Measurements from ENCODE around the gene ZMYND8.
"Not testable (repeated sequence)": the region's sequence is repeated elsewhere in the genome, so short reads cannot be mapped to it uniquely, and the experiment has no call there.

The ZMYND8 gene

GRCh38 chr20:47356526-47357295 lies at the start of gene ZMYND8:
ZMYND8 (minus strand) TSS chr20:47356699; CDS start chr20:47356670, 29 bp downstream.
- peak; percentile 91 for DNase-seq (ENCODE audit: low read depth)

- no peak for DNase-seq (ENCODE audit: low read depth)
Observed at GRCh38 chr20:47405775-47406325, 49.4 kb upstream of the ZMYND8 start.

- no peak for DNase-seq (ENCODE audit: low read depth)
Observed at GRCh38 chr20:47400685-47401084, 44.2 kb upstream of the ZMYND8 start.

GRCh38 chr20:47397652-47398301 lies 41.3 kb upstream of the ZMYND8 start:
- DNase-seq (ENCODE audit: low read depth): no peak

GRCh38 chr20:47396762-47397476 lies 40.4 kb upstream of the ZMYND8 start:
- DNase-seq (ENCODE audit: low read depth): no peak

GRCh38 chr20:47393796-47394514 lies 37.5 kb upstream of the ZMYND8 start:
- not testable (repeated sequence) for DNase-seq (ENCODE audit: low read depth)

GRCh38 chr20:47392721-47393073 lies 36.2 kb upstream of the ZMYND8 start:
- no peak for DNase-seq (ENCODE audit: low read depth)

GRCh38 chr20:47392015-47392720 lies 35.7 kb upstream of the ZMYND8 start:
- DNase-seq (ENCODE audit: low read depth): no peak

GRCh38 chr20:47391276-47392010 lies 34.9 kb upstream of the ZMYND8 start:
- DNase-seq (ENCODE audit: low read depth): no peak

- no peak for DNase-seq (ENCODE audit: low read depth)
Observed at GRCh38 chr20:47389867-47390347, 33.4 kb upstream of the ZMYND8 start.

- DNase-seq (ENCODE audit: low read depth): not testable (repeated sequence)
Observed at GRCh38 chr20:47385968-47386367, 29.5 kb upstream of the ZMYND8 start.

GRCh38 chr20:47382746-47383415 lies 26.4 kb upstream of the ZMYND8 start:
- DNase-seq (ENCODE audit: low read depth): no peak

- DNase-seq (ENCODE audit: low read depth): no peak
Observed at GRCh38 chr20:47380481-47380880, 24.0 kb upstream of the ZMYND8 start.

- DNase-seq (ENCODE audit: low read depth): no peak
Observed at GRCh38 chr20:47379433-47380150, 23.1 kb upstream of the ZMYND8 start.

- DNase-seq (ENCODE audit: low read depth): no peak
Observed at GRCh38 chr20:47377122-47377722, 20.7 kb upstream of the ZMYND8 start.

GRCh38 chr20:47376096-47376643 lies 19.7 kb upstream of the ZMYND8 start:
- DNase-seq (ENCODE audit: low read depth): not testable (repeated sequence)

GRCh38 chr20:47374121-47374520 lies 17.6 kb upstream of the ZMYND8 start:
- DNase-seq (ENCODE audit: low read depth): not testable (repeated sequence)

GRCh38 chr20:47373206-47373733 lies 16.8 kb upstream of the ZMYND8 start:
- no peak for DNase-seq (ENCODE audit: low read depth)

Data from stimulated activated CD8-positive, alpha-beta memory T cell treated with anti-CD3 and anti-CD28 coated beads, Interleukin-12 subunit alpha, Interleukin-12 subunit beta, amount 100 ng/mL, for 1 hour (primary cell).